T-helper 22 cell (primary cell): ENCODE data around the gene SF3B5.
"Not testable (repeated sequence)": the region's sequence is repeated elsewhere in the genome, so short reads cannot be mapped to it uniquely, and the experiment has no call there.

Source experiments
- DNase-seq: peaks from one replicate; pipeline ENCODE4 v3.0.0-alpha.2; 2020; ENCODE audit warnings: low read depth

SF3B5 gene

DNA sequence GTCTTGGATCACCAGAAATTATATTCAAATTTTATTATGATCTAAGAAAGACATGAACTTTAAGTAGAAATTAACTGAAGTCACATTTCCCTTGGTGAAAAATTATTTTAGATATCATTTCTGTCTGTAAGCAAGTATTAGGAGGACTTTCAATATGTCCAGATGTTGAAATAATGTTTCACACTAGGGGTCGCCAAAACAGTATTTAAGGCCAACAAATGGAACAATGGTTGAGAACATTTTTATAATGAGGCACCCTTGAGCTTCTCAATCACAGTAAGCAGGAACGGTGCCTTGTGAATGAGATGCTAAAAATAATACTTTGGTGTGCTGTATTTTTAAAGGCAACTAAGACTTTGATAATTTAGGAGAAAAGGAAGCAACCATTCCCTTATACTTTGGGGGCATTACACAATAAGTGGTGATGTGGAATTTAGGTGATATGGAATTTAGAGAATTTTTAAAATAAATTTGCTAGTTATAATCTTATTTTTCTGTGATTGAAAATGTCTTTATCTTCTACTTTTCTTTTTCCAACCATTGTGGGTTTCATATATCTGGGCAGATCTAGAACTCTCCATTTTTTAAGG, 9.6 kb upstream of the SF3B5 start:
- DNase-seq = no peak

DNA sequence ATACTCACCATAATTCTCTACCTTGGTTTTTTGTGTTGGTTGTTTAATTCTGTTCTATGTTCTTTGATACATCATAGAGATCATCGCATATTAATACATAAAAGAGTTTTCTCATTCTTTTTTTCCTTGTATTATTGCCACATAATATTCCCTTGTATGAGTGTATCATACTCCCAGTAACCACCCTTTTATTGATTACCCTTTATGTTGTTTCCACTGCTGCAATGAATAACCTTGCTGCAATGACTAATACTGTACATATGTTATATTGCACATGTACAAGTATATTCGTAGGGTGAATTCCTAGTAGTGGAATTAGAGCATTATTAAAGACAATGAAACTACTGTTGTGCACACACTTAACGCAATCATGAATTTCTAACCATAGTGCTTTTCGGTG, 9.1 kb upstream of the SF3B5 start:
- DNase-seq = no peak

DNA sequence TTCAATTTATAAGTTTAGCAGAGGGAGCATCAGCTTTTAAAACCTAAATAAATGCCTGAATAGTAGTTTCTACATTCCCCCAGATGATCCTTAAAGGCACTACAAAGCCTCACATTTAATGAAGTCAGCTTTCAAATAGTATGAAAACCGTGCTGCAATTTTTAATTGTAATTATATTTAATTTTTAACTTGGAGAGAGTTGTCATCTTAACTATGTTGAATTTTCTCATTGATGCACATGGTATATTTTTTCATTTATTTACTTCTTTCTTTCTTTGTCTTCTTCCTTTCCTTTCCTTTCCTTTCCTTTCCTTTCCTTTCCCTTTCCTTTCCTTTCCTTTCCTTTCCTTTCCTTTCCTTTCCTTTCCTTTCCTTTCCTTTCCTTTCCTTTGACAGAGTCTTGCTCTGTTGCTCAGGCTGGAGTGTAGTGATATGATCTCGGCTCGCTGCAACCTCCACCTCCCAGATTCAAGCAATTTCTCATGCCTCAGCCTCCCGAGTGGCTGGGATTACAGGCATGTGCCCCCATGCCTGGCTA, 7.7 kb upstream of the SF3B5 start:
- no peak for DNase-seq

DNA sequence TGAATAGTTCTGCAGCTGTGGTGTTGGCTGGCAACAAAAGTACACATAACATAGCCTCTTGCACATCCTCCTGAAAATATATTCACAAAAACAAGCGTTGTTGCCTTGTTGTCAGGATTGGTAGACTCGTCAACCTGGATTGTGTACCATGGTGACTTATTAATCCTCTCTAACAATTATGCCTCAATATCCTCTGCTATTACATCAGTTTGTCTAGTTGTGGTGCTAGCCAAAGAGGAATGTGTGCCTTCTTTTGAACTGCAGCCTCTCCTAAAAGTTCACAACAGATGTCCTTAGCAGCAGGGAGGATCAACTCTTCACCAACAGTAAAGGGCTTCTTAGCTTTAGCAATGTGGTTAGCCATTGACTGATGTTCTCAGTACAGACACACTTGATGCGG, 3.6 kb upstream of the SF3B5 start:
- DNase-seq = no peak

DNA sequence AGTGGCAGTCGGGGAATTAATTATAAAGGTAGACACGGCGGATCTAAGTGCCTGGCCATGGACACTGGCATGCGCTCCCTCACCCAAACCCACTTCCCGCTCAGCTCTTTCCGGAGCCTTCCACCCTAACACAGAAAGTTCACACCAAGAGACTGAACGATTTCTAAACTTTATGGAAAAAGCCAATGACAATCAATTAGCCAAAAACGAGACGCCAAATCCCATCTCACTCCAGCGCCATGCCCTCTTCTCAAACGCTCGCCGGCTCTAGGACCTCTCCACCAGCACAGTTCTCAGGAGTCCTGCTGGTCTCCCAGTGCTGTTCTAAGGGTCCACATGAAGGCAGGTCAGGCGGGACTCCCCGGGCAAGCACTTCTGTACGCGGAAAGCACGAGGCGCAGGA, 641 bp downstream of the SF3B5 start:
- no peak for DNase-seq

DNA sequence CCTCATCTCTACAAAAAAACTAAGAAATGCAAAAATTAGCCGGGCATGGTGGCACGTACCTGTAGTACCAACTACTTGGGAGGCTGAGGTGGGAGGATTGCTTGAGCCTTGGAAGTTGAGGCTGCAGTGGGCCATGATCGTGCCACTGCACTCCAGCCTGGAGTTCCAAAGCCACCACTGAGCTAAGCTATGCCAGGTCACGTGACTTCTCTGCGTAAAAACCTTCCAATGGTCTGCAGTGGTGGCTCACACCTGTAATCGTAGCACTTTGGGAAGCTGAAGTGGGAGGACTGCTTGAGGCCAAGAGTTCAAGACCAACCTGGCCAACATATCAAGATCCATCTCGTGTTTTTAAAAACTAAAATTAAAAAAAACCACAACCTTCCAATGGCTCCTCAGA, 1.7 kb downstream of the SF3B5 start:
- no peak for DNase-seq

DNA sequence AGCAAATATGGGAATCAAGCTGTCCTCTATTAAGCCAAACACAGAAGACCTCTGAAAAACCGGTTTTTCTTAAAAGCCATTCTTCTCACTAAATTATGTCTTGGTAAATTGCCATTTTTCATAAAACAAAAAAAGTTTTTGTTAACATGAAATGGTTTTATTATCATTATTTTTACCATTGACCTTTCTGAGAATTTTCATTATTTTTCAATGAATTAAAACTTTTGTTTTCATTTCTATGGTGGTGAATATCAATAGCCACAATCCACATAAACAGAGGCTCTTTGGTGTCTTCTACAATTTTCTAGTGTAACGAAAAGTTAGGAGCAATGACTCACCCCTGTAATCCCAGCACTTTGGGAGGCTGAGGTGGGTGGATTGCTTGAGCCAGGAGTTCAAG, 2.1 kb downstream of the SF3B5 start:
- DNase-seq = no peak

DNA sequence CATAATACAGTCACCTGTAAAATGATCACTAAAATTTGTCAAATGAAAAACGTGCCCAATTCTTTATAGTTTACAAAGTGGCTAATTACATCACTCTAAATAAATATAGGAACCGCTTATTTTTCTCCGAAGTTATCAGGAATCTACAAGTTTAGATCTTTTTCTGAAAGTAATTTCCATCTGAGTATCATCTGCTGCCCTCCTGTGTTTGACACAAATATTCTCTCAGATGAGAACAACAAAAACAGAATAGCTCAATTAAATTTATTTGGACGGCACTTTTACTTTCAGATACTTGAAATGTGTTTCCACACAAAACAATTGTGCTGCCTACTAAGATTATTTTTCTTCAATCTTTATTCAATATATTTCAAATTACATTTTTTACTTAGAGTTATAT, 5.0 kb downstream of the SF3B5 start:
- DNase-seq = no peak

DNA sequence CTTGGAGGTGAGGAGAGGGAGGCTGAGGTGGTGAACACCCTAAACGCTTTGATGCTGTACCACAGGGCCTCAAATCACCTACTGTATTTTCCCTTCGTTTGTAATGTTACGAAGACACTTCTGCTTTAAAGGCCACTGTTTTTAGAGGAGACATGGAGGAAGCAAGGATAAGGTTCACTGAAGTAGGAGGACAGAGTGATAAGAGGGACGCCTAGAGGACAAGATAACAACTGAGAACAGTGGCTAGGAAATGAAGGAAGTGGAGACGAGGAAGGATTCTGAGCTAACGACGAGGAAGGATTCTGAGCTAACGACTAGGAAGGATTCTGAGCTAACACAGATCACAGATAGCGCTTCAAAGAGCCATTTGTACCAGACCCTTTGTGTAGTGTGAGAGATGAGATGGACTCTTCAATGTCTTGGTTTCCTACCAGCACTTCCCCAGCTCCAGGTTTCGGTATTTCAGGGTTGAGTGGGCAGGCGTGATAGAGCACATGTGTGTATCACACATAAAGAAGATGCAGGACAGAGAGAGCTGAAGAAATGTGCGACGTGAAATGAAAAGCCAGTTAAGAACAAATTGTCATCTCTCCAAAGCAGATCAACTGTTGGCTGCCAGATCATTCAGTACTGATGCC, 7.5 kb downstream of the SF3B5 start:
- DNase-seq = no peak

DNA sequence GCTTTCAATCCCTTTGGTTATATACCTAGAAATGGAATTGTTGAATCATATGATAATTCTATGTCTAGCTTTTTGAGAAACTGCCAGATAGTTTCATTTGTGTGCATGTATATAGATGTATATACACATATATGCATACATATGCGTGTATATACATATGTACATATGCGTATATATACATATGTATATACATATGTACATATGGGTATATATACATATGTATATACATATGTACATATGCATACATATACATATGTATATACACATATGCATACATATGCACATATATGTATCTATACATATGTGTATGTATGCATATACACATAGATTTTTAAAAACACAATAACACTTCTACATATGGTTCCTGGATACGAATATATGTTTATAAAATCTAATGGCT, 8.4 kb downstream of the SF3B5 start:
- DNase-seq = no peak

DNA sequence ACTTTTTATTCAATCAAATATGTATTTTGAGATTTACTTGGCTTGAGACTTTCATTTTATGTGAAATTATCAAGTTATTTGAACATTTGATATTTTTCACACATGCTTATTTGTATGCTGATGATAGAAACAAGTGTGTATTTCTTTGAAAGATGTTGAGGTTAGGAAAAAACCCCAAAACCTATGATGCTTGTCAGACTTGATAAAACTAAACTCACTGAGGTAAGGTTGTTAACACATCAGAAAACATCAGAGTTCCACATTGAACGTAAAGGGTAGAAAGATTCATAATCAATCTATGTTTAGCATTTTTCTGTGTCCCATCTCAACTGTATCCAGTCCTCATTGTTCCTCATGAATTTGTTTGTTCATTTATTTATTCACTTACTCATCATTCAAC, 12.2 kb downstream of the SF3B5 start:
- no peak for DNase-seq

DNA sequence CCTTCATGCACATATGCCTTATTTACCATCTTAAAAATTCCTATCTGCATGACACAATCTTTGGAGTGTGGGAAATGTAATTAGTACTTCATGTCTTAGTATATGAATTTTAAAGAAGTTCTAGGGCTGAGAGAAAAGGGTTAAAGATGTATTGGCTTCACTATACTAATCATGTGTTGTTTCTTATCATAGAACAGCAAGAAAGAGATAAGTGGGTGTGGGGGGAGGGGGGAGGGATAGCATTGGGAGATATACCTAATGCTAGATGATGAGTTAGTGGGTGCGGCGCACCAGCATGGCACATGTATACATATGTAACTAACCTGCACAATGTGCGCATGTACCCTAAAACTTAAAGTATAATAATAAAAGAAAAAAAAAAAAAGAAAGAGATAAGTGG, 13.0 kb downstream of the SF3B5 start:
- not testable (repeated sequence) for DNase-seq

DNA sequence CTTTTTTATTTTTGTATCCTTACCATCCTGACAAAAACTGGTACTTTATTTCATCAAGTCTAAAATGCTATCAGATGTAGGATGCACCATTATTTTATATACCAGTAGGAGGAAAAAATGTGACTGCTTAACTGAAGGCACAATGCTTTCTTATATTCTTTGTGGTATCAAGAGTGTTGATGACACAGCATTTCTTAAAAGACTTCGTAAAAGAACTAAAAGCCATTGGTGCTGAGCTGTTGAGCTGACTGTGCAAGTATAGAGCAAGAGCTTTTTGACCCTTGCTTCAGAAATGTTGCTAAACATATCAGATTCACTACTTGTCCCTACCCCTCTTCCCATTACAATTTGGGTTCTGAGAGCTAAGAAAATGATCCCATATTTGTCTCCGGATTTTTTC, 17.5 kb downstream of the SF3B5 start:
- no peak for DNase-seq

DNA sequence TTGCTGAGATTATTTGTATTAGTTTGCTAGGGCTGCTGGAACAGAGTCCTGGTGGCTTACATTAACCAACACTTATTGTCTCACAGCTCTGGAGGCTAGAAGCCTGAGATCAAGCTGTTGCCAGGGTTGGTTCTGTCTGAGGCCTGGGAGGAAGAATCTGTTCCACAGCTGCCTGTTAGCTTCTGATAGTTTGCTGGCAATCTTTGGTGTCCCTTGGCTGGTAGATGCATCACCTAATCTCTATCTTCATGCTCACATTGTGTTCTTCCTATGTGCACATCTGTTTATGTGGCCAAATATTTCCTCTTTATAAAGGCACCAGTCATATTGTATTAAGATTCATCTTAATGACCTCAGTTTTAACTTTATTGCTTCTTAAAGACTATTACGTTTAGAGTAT, 19.5 kb downstream of the SF3B5 start:
- no peak for DNase-seq

DNA sequence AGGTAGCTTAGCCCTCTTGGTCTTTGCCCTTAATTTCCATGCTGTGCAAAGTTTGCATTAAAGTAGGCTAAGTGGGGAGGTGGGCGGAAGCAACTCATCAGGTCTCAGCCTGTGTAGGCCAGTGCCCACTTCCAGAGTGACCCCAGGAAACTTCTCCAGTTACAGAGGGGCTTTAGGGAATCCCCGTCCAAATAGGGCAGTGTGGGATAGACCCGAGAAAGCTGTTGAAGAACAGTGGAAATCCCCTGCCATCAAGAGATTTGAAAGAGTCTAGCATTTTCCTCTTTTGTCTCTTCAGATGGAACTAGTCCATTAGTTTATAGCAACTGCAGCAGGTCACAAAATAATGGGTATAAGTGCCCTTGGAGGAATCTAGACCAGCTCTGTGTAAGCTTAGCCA, 20.2 kb downstream of the SF3B5 start:
- DNase-seq = no peak

DNA sequence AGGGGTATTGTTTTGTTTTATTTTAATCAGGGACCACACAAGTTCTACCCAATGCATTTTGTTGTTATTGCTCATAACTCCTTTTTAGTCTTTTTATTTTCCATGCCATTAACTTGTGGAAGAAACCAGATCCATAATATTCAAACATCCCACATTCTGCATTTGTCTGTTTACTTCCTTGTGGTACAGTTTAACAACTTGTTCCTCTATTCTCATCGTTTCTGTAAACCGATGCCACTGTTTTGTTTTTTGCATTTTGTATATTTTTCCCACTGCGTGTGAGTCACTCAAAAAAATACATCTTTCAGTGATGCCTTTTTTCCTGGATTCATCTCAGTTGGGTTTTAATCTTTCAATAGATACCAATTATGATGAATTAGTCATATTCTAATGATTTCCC, 22.3 kb downstream of the SF3B5 start:
- no peak for DNase-seq

DNA sequence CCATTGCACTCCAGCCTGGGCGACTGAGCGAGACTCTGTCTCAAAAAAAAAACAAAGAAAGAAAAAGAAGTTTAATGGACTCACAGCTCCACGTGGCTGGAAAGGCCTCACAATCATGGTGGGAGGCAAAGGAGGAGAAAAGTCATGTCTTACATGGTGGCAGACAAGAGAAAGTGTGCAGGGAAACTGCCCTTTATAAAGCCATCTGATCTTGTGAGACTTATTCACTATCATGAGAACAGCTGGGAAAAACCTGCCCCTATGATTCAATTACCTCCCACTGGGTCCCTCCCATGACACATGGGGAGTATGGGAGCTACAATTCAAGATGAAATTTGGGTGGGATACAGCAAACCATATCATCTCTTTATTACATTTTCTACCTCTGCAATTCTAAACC, 25.9 kb downstream of the SF3B5 start:
- no peak for DNase-seq

DNA sequence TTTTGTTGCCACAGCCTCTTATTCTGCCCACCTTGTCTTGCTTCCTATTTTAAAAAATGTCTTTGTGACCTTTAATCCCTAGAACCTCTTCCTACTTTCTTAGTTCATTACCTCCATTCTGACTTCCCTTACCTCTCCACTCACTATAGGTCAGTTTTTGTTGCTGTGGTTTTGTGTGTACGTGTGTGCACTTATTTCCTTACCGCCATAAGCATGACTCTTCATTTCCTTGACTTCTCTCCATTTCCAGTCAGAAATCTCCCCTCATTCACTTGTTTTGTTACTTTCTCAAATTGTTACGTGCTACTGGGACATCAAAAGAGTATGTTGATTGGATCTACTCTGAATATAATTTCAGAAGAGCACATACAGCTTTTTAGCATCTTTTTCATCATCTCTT, 26.6 kb downstream of the SF3B5 start:
- no peak for DNase-seq

DNA sequence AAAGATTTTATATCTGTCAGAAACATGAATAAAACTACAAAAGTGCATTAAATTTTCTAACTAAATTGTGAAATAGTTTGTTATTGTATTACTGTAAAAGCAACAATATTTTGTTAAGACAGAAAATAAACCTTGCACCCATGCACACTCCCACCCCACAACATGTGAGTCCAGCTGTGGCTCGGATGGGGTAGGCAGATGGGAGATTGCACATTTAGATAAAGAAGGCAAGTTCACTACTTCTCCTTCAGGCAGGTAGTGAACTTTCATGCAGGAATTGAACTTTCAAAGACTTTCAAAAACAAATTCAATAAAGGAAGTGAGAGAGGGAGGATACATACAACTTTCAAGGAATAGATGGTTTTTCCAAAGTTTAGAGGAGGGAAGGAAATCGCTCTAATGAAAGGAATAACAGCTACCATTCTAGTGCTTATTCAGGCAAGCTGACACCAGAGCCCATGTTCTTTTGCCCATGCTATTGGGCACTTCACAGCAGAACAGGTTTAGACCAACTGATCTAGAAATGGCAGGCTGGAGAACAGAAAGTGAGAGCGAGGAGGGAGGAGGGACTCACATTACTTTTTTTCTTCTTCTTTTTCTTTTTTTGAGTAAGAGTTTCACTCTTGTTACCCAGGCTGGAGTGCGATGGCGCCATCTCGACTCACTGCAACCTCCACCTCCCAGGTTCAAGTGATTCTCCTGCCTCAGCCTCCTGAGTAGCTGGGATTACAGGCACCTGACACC, 28.5 kb downstream of the SF3B5 start:
- DNase-seq = no peak

DNA sequence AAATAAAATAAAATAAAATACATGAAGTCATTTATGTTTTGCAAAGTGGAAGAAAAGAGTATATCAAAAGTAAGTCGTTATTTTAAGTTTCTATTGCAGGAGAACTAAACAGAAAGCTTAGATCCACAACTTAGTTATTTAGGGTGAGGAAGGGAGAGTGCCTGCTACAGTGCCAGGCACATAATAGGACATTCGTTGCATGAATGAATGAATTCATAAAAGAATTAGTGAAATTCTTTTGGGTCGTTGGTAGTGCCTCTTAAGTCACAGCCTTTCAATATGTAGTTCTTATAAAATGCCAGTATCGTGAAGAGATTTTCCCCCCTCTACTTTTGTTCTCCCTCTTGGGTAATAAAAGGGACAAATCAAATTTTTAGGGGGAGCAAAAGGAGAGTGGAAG, 29.1 kb downstream of the SF3B5 start:
- no peak for DNase-seq

DNA sequence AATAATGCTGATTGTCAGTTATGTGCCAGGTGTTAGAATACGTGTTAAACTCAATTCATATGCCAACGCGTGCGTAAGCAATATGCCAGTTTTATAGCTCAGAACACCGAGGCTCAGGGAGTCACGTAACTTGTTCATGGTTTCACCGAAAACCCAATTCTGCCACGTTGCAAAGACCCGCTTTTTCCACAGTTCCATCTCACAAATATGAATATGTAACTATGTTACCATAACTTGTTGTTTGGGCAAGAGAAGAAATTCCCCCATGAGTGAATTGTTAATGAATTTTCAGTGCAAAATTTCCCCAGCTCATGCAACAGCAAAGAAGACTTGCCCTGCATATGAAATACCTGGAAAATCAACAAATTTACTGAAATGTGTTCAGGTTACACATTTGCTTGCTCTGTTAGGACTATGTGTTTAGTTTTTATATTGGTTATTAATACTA, 30.1 kb downstream of the SF3B5 start:
- DNase-seq = no peak

DNA sequence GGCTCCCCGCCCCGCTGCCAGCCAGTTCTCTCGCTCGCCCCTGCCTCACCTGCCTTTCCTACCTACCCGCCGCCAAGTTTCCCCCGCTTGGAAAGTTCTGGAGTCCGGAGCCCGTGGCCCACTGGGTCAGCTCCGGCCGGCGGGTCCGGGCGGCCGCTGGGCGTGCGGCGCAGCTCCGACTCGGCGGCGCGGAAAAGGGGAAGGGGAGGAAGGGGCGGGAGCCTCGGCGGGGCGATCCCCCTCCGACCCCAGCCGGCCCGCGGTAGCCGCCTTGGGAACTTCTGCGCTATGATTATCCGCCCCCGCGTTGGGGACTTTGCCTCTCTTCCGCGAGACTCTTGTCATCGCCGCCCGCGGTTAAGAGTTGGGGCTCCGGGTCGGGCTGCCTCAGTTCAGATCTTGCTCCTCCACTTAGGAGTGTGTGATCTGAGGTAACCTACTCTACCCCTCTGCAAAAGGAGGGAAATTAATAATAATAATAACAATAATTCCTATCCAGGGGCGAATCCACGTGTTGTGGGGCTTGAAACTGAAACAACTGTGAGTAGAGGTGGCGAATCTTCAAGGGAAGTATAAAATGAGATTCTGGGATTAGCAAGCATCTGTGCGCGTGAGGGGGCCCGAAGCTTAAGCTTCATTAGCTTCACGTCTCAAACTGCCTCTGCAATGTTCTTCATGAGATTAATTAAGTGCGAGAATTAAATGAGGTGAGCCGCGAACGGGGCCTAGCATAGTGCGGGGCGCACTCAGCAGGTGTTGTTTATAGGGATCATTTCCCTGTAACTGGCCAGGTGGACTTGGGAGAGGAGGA, 30.8 kb downstream of the SF3B5 start:
- peak; percentile 18 for DNase-seq
